ENCODE results near the gene RPIA. TPM values are rescaled to one million over a fixed set of nuclear protein-coding genes. Genes with fewer than 3 reads are reported as not detected.

RPIA gene
- total and polyA plus RNA-seq, 2 of the 4 experiments (the other 2 are of a cell fraction) = 4.1 to 8.6 TPM

- TF ChIP-seq BHLHE40 (IDR thresholded peaks at IDR 0.05; ENCODE audit: low read depth, low read length) (peak; percentile 68; the same call in 1 of the 2 replicates), ELK1 (IDR thresholded peaks at IDR 0.05; ENCODE audit: borderline replicate concordance, low read depth, low read length) (no peak)
Observed at GRCh38 chr2:88691339-88692183, at the start of gene RPIA (continued).

DNA sequence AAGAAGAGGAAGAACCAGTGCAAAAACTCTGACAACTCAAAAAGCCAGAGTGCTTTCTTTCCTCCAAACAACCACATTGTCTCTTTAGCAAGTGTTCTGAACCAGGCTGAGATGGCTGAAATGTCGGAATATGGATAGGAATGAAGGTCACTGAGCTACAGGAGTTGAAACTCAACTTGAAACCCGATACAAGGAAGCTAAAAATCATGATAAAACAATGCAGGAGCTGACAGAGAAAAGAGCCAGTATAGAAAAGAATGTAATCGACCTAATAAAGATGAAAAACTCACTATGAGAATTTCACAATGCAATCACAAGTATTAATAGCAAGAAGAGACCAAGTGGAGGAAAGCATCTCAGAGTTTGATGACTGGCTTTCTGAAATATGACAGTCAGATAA, 49.2 kb upstream of the RPIA start:
- Histone ChIP-seq H2AFZ (replicated peaks; ENCODE audit: low read length, poor library complexity) (no peak overlapping the region), H3K56ac (ENCODE audit: extremely low read depth, insufficient read depth, low read length) (no peak overlapping the region), H3K9ac (ENCODE audit: low read depth, low read length) (no peak overlapping the region), H3K27ac (ENCODE audit: insufficient read depth, low read length) (no peak overlapping the region), H2AK5ac (ENCODE audit: low read depth, low read length) (no peak overlapping the region), H3K9me1 (ENCODE audit: insufficient read depth, low read length) (no peaks in the 10 kb centered on the region), H3K79me1 (ENCODE audit: low read depth in 1 of 2, low read length in 2 of 2) (no peaks in the 10 kb centered on the region), H3K18ac (ENCODE audit: low read depth, low read length) (no peak overlapping the region), H2BK5ac (ENCODE audit: low read depth, low read length, poor library complexity, severe bottlenecking) (no peak overlapping the region), H4K5ac (ENCODE audit: low read depth, low read length) (no peak overlapping the region), H2BK15ac (ENCODE audit: low read depth, low read length) (no peak overlapping the region), H4K8ac (ENCODE audit: low read depth in 2 of 2, low read length in 2 of 2) (no peak overlapping the region), H2BK20ac (ENCODE audit: low read depth, low read length) (no peak overlapping the region), H3K9me3 (ENCODE audit: control insufficient read depth, insufficient read depth, low read length) (peaks cover 5% of the 10 kb centered on the region), H3K4ac (ENCODE audit: low read depth, low read length) (no peak overlapping the region), H3K23ac (ENCODE audit: low read depth, low read length) (no peak overlapping the region), H3K36me3 (ENCODE audit: control insufficient read depth, insufficient read depth, low read length) (no peaks in the 10 kb centered on the region), H3K4me2 (ENCODE audit: low read depth, low read length) (no peak overlapping the region), H3K4me3 (ENCODE audit: insufficient read depth, low read depth, low read length) (no peak overlapping the region), H4K91ac (ENCODE audit: insufficient read depth, low read depth, low read length) (no peak overlapping the region), H3K14ac (replicated peaks; ENCODE audit: low read depth, low read length) (no peak overlapping the region), H3K27me3 (ENCODE audit: control insufficient read depth, insufficient read depth, low read length) (peaks cover 4% of the 10 kb centered on the region; the same call in 1 of the 2 replicates), H4K20me1 (ENCODE audit: insufficient read depth, low read length) (no peaks in the 10 kb centered on the region), H2AK9ac (replicated peaks; ENCODE audit: low read depth, low read length, poor library complexity) (no peak overlapping the region), H3K4me1 (ENCODE audit: control insufficient read depth, insufficient read depth, low read length) (no peaks in the 10 kb centered on the region), H2BK120ac (ENCODE audit: low read depth, low read length) (no peak overlapping the region)
- ChIA-PET CTCF (interaction anchor here (1.1 kb wide), 1 partner anchor 53 kb away, joined by 5 read pairs; no protein-coding TSS in a partner anchor), POLR2A (ENCODE audit: unreplicated experiment) (no interaction called here)
- intact Hi-C loops (cut with micrococcal nuclease) (no loop called here), dilution Hi-C loops (cut with HindIII; ENCODE audit: low sequenced_read_pairs, unreplicated experiment) (no loop called here), in situ Hi-C loops (cut with MboI; ENCODE audit: low sequenced_read_pairs) (no loop called here)
- DNase-seq = peak; percentile 27
- ATAC-seq (ENCODE audit: low read depth) = no peak; the same call in 1 of the 2 replicates
- WGBS, 2 experiments (ENCODE audit: extremely low coverage in 2 of 2, insufficient read length in 1 of 2) = no CpG with 5 or more reads among the region's 3 CpGs
- no TSS peak for BruUV-seq (replicated peaks)
- TF ChIP-seq SMC3 (IDR thresholded peaks at IDR 0.05; ENCODE audit: low read depth, low read length) = no peak
- TF ChIP-seq MXI1 (IDR thresholded peaks at IDR 0.05; ENCODE audit: borderline replicate concordance, low read depth, low read length) = no peak
- TF ChIP-seq RAD21 (IDR thresholded peaks at IDR 0.05; ENCODE audit: low read length) = no peak
- TF ChIP-seq ELK1 (IDR thresholded peaks at IDR 0.05; ENCODE audit: borderline replicate concordance, low read depth, low read length) = no peak
- TF ChIP-seq MAZ (IDR thresholded peaks at IDR 0.05; ENCODE audit: borderline replicate concordance, low read depth, low read length) = no peak
- no peak for TF ChIP-seq BHLHE40 (IDR thresholded peaks at IDR 0.05; ENCODE audit: low read depth, low read length)
- no peak for TF ChIP-seq NFE2L2 (IDR thresholded peaks at IDR 0.05; ENCODE audit: low read depth, low read length)
- TF ChIP-seq, protein P1, sequence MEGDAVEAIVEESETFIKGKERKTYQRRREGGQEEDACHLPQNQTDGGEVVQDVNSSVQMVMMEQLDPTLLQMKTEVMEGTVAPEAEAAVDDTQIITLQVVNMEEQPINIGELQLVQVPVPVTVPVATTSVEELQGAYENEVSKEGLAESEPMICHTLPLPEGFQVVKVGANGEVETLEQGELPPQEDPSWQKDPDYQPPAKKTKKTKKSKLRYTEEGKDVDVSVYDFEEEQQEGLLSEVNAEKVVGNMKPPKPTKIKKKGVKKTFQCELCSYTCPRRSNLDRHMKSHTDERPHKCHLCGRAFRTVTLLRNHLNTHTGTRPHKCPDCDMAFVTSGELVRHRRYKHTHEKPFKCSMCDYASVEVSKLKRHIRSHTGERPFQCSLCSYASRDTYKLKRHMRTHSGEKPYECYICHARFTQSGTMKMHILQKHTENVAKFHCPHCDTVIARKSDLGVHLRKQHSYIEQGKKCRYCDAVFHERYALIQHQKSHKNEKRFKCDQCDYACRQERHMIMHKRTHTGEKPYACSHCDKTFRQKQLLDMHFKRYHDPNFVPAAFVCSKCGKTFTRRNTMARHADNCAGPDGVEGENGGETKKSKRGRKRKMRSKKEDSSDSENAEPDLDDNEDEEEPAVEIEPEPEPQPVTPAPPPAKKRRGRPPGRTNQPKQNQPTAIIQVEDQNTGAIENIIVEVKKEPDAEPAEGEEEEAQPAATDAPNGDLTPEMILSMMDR (conservative IDR thresholded peaks at IDR 0.05; ENCODE audit: low read depth, low read length) = no peak
- no peak for TF ChIP-seq CEBPB (IDR thresholded peaks at IDR 0.05; ENCODE audit: low read depth, low read length)
